Mesenchymal stem cell (in vitro differentiated cells and primary cell): ENCODE results near the gene ZYG11B.
"Not testable (repeated sequence)": the region's sequence is repeated elsewhere in the genome, so short reads cannot be mapped to it uniquely, and the experiment has no call there.

Experiments used
- DNase-seq: peaks from one replicate; pipeline ENCODE4 v3.0.0-alpha.2; 2013
- H2AFZ ChIP-seq: one replicate; pipeline ENCODE4 v1.6.1; 2013; ENCODE audit warnings: low read depth, mild to moderate bottlenecking, control low read depth, inconsistent platforms, low read length, moderate library complexity
- H2AK5ac ChIP-seq: 2 replicates; pipeline ENCODE4 v1.6.1; 2013; ENCODE audit warnings: low read length, moderate library complexity, mild to moderate bottlenecking, inconsistent platforms; ENCODE audit not compliant: severe bottlenecking
- H2BK120ac ChIP-seq: one replicate; pipeline ENCODE4 v1.6.1; 2013; ENCODE audit warnings: low read depth, mild to moderate bottlenecking, inconsistent platforms, low read length, moderate library complexity
- H2BK12ac ChIP-seq, 2 experiments: one replicate each; pipeline ENCODE4 v1.6.1; 2013; ENCODE audit warnings: inconsistent platforms in 2 of 2, low read length in 2 of 2, mild to moderate bottlenecking in 2 of 2, moderate library complexity in 2 of 2, control low read depth in 1 of 2
- H2BK15ac ChIP-seq: one replicate; pipeline ENCODE4 v1.6.1; 2013; ENCODE audit warnings: mild to moderate bottlenecking, low read depth, inconsistent platforms; ENCODE audit not compliant: poor library complexity, severe bottlenecking
- H2BK5ac ChIP-seq: 2 replicates; pipeline ENCODE4 v1.6.1; 2013; ENCODE audit warnings: low read depth, mild to moderate bottlenecking, low read length, control low read depth, inconsistent platforms; ENCODE audit not compliant: poor library complexity, severe bottlenecking
- H3K14ac ChIP-seq, 2 experiments: one replicate each; pipeline ENCODE4 v1.6.1; 2013; ENCODE audit warnings: inconsistent platforms in 2 of 2, low read length in 2 of 2, control low read depth in 1 of 2, mild to moderate bottlenecking in 1 of 2, moderate library complexity in 1 of 2
- H3K18ac ChIP-seq, 2 experiments: one replicate each; pipeline ENCODE4 v1.6.1; 2013; ENCODE audit warnings: inconsistent platforms in 2 of 2, low read length in 2 of 2, control low read depth in 1 of 2, low read depth in 1 of 2, mild to moderate bottlenecking in 1 of 2
- H3K23ac ChIP-seq, 2 experiments: one replicate each; pipeline ENCODE4 v1.6.1; 2013; ENCODE audit warnings: inconsistent platforms in 2 of 2, low read length in 2 of 2, mild to moderate bottlenecking in 2 of 2, moderate library complexity in 2 of 2, control low read depth in 1 of 2
- H3K27ac ChIP-seq: 2 replicates; pipeline ENCODE4 v1.5.1; 2013; ENCODE audit warnings: mild to moderate bottlenecking, moderate library complexity, low read length, control low read depth, inconsistent platforms; ENCODE audit not compliant: poor library complexity, severe bottlenecking
- H3K27me3 ChIP-seq, 2 experiments: 2 replicates each; pipeline versions ENCODE4 v1.6.1 to v1.7.0; 2013; ENCODE audit warnings: low read length in 2 of 2, mild to moderate bottlenecking in 2 of 2, moderate library complexity in 2 of 2, control low read depth in 1 of 2, inconsistent platforms in 1 of 2; ENCODE audit not compliant: control insufficient read depth in 1 of 2, insufficient read depth in 1 of 2
- H3K36me3 ChIP-seq, 2 experiments: 2 replicates each; pipeline versions ENCODE4 v1.6.1 to v1.7.0; 2013; ENCODE audit warnings: low read length in 2 of 2, control low read depth in 1 of 2, inconsistent platforms in 1 of 2, low read depth in 1 of 2, mild to moderate bottlenecking in 1 of 2; ENCODE audit not compliant: insufficient read depth in 2 of 2, control insufficient read depth in 1 of 2
- H3K4ac ChIP-seq, 2 experiments: one replicate each; pipeline ENCODE4 v1.6.1; 2013; ENCODE audit warnings: inconsistent platforms in 2 of 2, low read length in 2 of 2, mild to moderate bottlenecking in 2 of 2, moderate library complexity in 2 of 2, control low read depth in 1 of 2, low read depth in 1 of 2
- H3K4me1 ChIP-seq: 2 replicates; pipeline ENCODE4 v1.6.1; 2013; ENCODE audit warnings: low read depth, low read length, control low read depth; ENCODE audit not compliant: control insufficient read depth, insufficient read depth
- H3K4me2 ChIP-seq: 2 replicates; pipeline ENCODE4 v1.6.1; 2013; ENCODE audit warnings: low read length, mild to moderate bottlenecking, inconsistent platforms; ENCODE audit not compliant: poor library complexity, severe bottlenecking
- H3K4me3 ChIP-seq, 2 experiments: 2 replicates each; pipeline versions ENCODE4 v1.5.1 to v1.7.0; 2013; ENCODE audit warnings: low read length in 2 of 2, mild to moderate bottlenecking in 2 of 2, control low read depth in 1 of 2, low read depth in 1 of 2; ENCODE audit not compliant: insufficient read depth in 1 of 2
- H3K79me1 ChIP-seq: replicated peaks from 2 replicates; pipeline ENCODE4 v1.6.1; 2013; ENCODE audit warnings: mild to moderate bottlenecking, control low read depth, low read length, inconsistent platforms; ENCODE audit not compliant: poor library complexity, severe bottlenecking
- H3K9ac ChIP-seq: 2 replicates; pipeline ENCODE4 v1.7.0; 2013; ENCODE audit warnings: mild to moderate bottlenecking, low read length, moderate library complexity
- H3K9me3 ChIP-seq: 2 replicates; pipeline ENCODE4 v1.7.0; 2013; ENCODE audit warnings: mild to moderate bottlenecking, low read length; ENCODE audit not compliant: control insufficient read depth
- H4K8ac ChIP-seq: one replicate; pipeline ENCODE4 v1.6.1; 2013; ENCODE audit warnings: inconsistent platforms, mild to moderate bottlenecking, low read length, moderate library complexity
- H4K91ac ChIP-seq: one replicate; pipeline ENCODE4 v1.6.1; 2013; ENCODE audit warnings: mild to moderate bottlenecking, low read length, inconsistent platforms
- WGBS: methylation state at CpG from one replicate; pipeline ENCODE4 v1.1.7; 2013; ENCODE audit warnings: mixed read lengths; 5-methylcytosine and 5-hydroxymethylcytosine counted together

ZYG11B gene

DNA sequence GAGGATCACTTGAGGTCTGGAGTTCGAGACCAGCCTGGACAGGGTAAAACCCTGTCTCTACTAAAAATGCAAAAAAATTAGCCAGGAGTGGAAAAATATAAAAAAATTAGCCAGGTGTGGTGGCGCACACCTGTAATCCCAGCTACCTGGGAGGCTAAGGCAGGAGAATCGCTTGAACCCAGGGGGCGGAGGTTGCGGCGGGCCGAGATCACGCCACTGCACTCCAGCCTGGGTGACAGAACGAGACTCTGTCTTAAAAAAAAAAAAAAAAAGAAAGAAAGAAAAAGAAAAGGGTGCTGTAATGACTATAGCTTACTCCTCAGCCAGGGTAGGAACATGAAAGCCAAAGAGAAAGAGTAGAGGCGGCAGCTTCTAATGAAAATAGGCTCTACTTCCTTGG, 32.9 kb upstream of the ZYG11B start:
- H3K27ac ChIP-seq, H2BK15ac ChIP-seq, H2AFZ ChIP-seq, H4K8ac ChIP-seq, H3K4me1 ChIP-seq, H2BK120ac ChIP-seq, H3K4ac ChIP-seq, H2BK12ac ChIP-seq, H3K27me3 ChIP-seq, H2BK5ac ChIP-seq, H4K91ac ChIP-seq, H3K9me3 ChIP-seq, H3K4me2 ChIP-seq, H3K4me3 ChIP-seq, H3K23ac ChIP-seq, H2AK5ac ChIP-seq, H3K18ac ChIP-seq, H3K14ac ChIP-seq, DNase-seq, H3K9ac ChIP-seq: not testable (repeated sequence)
- 98% methylated on average over 7 of the region's 10 CpGs for WGBS
- Histone ChIP-seq H3K36me3 (peaks cover 21 to 37% of the 10 kb centered on the region in 2 experiments), H3K79me1 (peaks cover 26% of the 10 kb centered on the region)

GRCh38 chr1:52693843-52694242, 32.4 kb upstream of the ZYG11B start:
- Histone ChIP-seq H3K4me3 (no peak overlapping the region), H2AK5ac (no peak overlapping the region), H3K9me3 (no peaks in the 10 kb centered on the region), H3K18ac (no peak overlapping the region), H2AFZ (no peak overlapping the region), H3K4me1 (peaks cover 6% of the 10 kb centered on the region), H2BK15ac (no peak overlapping the region), H2BK120ac (no peak overlapping the region), H2BK5ac (no peak overlapping the region), H3K9ac (no peak overlapping the region), H4K8ac (no peak overlapping the region), H3K27ac (no peak overlapping the region), H3K23ac (no peak overlapping the region), H2BK12ac (no peak overlapping the region), H3K27me3 (no peaks in the 10 kb centered on the region), H3K14ac (no peak overlapping the region), H3K4ac (no peak overlapping the region), H3K79me1 (peaks cover 24% of the 10 kb centered on the region), H3K36me3 (peaks cover 21 to 33% of the 10 kb centered on the region in 2 experiments), H4K91ac (no peak overlapping the region), H3K4me2 (no peak overlapping the region)
- 97% methylated on average over 1 of the region's 1 CpG for WGBS
- no peak for DNase-seq

GRCh38 chr1:52695627-52696026, 30.6 kb upstream of the ZYG11B start:
- 97% methylated on average over 7 of the region's 7 CpGs for WGBS
- H2BK15ac ChIP-seq: no peak overlapping the region
- no peak overlapping the region for H3K4ac ChIP-seq
- H3K79me1 ChIP-seq: peaks cover 24% of the 10 kb centered on the region
- no peak overlapping the region for H2BK12ac ChIP-seq
- peaks cover 20 to 25% of the 10 kb centered on the region in 2 experiments for H3K36me3 ChIP-seq
- no peak overlapping the region for H2BK5ac ChIP-seq
- no peak for DNase-seq
- H3K23ac ChIP-seq: no peak overlapping the region
- H3K27ac ChIP-seq: no peak overlapping the region
- H3K4me1 ChIP-seq: peaks cover 6% of the 10 kb centered on the region
- H3K9ac ChIP-seq: no peak overlapping the region
- H3K27me3 ChIP-seq: no peaks in the 10 kb centered on the region
- no peak overlapping the region for H4K91ac ChIP-seq
- no peak overlapping the region for H3K18ac ChIP-seq
- no peak overlapping the region for H2AFZ ChIP-seq
- no peak overlapping the region for H2AK5ac ChIP-seq
- no peak overlapping the region for H2BK120ac ChIP-seq
- no peak overlapping the region for H3K4me3 ChIP-seq
- H3K4me2 ChIP-seq: no peak overlapping the region
- no peak overlapping the region for H3K14ac ChIP-seq
- H4K8ac ChIP-seq: no peak overlapping the region
- no peaks in the 10 kb centered on the region for H3K9me3 ChIP-seq

- WGBS: 3% methylated on average over 67 of the region's 68 CpGs
- Histone ChIP-seq H3K4me2 (peak within 1 kb of the TSS; percentile 90), H3K9me3 (no peaks in the 10 kb centered on the region), H3K79me1 (peaks cover 16% of the 10 kb centered on the region), H3K4me1 (peaks cover 6% of the 10 kb centered on the region), H2AFZ (peak within 1 kb of the TSS; percentile 99), H4K91ac (peak within 1 kb of the TSS; percentile 99), H3K9ac (peak within 1 kb of the TSS; percentile 93), H3K23ac (peak within 1 kb of the TSS in 1 of 2 experiments; percentile 99), H3K27ac (peak within 1 kb of the TSS; percentile 14), H3K18ac (peak within 1 kb of the TSS; percentile 81 to 99), H2BK12ac (peak within 1 kb of the TSS; percentile 71), H3K4me3 (peak within 1 kb of the TSS; percentile 85 to 97), H3K4ac (peak within 1 kb of the TSS; percentile 76 to 97), H2BK15ac (peak within 1 kb of the TSS; percentile 26), H2BK5ac (peak within 1 kb of the TSS; percentile 14), H3K36me3 (peaks cover 2 to 4% of the 10 kb centered on the region in 2 experiments), H2BK120ac (peak within 1 kb of the TSS; percentile 50), H4K8ac (peak within 1 kb of the TSS; percentile 97), H2AK5ac (peak within 1 kb of the TSS; percentile 61), H3K27me3 (no peaks in the 10 kb centered on the region), H3K14ac (peak within 1 kb of the TSS in 1 of 2 experiments; percentile 99)
- DNase-seq: peak; percentile 83
Measured at GRCh38 chr1:52697795-52698674, 28.2 kb upstream of the ZYG11B start, which contains the start of gene COA7. Gene COA7, minus strand, starts transcription at chr1:52698347. Its CDS starts 21 bp downstream, at chr1:52698326.
